Fibroblast of mammary gland (primary cell): ENCODE data around the gene PPP1R3C.

ENCODE experiments used
- DNase-seq: peaks from one replicate; pipeline ENCODE4 v3.0.0-alpha.2; 2010; ENCODE audit warnings: low read depth
- H3K4me3 ChIP-seq: 2 replicates; pipeline ENCODE4 v1.5.1; 2011; ENCODE audit warnings: low read depth, mild to moderate bottlenecking, low read length, moderate library complexity; ENCODE audit not compliant: control insufficient read depth
- CTCF ChIP-seq: conservative IDR thresholded peaks from 2 replicates; pipeline ENCODE4 v1.5.1; 2011; ENCODE audit warnings: low read depth, low read length, inconsistent platforms; ENCODE audit not compliant: control insufficient read depth, insufficient read depth

PPP1R3C gene

DNA sequence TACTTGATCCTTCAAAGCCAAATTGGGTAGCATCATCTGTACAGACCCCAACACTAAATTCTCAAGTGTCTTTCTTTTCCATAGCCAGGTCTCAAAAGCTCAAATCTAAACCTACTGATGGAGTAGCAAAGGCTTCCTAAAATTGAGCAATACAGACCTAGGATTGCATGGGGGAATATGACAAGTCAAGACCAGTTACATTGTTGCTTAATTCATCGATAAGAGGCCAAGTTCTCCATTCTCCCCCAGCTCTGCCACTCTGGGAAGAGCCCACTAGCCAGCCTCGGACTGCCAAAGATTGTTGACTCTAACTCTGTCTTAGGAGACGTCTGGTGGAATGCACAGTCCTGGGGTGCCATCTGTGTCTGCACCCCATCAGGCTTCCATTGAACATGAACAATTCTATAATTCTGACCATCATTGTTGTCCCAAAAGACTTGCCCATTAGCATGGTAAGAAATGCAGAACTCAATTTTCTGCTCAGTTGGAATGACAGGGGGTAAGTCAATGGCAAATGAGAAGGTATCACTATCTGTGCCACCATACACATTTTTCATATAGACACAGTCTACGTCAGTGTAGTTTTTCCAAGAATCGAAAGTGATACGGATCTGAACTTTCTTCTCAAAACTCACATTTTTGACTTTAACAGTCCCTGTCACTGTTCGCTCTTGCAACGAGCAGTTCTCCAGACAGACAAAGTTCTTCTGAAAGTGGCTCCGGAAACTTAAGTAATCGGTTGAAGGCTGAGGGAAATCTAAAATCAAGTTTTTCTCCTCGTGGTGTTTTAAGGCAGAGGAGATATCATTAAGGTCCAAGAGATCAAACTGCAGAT is 2.9 kb downstream of the PPP1R3C start:
- no peak for DNase-seq
- no peak for TF ChIP-seq CTCF
- no peak overlapping the region for H3K4me3 ChIP-seq

- DNase-seq: no peak
- no peak for TF ChIP-seq CTCF
- H3K4me3 ChIP-seq: no peak overlapping the region
Measured at GRCh38 chr10:91628383-91628782, 4.5 kb downstream of the PPP1R3C start.

DNA sequence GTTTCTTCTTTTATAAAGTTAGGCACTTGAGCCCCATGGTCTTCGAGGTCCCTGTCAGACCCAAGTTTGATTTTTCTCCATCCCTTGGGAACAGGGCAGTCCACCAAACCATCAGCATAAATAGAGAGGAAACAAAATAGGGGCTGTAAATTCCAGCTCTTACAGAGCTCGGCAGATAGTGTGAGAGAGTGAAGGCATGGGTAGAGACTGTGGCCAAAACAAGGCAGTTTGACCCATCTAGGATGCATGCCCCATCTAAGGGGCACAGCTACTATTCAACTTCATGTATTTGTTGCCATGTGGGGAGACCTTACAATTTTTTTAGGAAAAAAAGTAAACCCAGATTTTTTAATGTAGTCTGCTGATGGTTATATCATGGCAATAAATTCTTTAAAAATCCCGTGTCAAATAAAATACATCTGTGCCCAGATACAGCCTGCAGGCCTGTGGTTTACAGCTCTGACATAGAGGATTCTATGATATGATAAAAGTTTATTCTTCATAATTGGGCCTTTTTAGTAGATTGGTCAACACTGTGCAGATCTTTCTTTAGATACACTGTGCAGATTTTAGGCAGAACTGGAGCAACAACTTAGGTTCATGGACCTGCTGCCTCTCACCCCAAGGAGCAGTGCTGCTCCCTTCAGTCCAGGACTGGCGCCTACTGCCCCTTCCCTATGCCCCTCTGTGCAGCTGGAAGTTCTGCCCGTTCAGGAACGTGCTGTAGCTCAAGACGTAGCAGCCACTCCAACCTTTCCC is 5.3 kb downstream of the PPP1R3C start:
- no peak overlapping the region for H3K4me3 ChIP-seq
- TF ChIP-seq CTCF: no peak
- no peak for DNase-seq

DNA sequence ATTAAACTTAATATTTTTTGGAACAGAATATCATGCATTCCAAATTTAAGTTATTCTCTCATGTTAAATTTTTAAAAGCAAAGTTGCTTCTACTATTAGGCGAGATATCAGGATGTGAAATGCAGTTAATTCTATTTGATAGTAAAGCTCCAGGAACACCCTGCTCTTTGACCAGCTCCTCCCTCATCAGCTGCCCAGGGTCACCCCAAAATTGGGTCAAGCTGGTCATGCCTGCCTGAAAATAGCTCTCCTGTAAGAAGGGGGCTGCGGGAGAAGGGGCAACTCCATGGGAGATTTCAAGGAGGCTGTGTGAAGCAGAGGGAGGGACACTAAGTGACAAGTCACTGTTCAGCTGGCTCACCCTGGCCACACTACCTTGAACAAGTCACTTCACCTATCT is 5.9 kb downstream of the PPP1R3C start:
- no peak for TF ChIP-seq CTCF
- no peak for DNase-seq
- H3K4me3 ChIP-seq: no peak overlapping the region

GRCh38 chr10:91624633-91625032 is 8.2 kb downstream of the PPP1R3C start:
- TF ChIP-seq CTCF: no peak
- H3K4me3 ChIP-seq: no peak overlapping the region
- no peak for DNase-seq

DNA sequence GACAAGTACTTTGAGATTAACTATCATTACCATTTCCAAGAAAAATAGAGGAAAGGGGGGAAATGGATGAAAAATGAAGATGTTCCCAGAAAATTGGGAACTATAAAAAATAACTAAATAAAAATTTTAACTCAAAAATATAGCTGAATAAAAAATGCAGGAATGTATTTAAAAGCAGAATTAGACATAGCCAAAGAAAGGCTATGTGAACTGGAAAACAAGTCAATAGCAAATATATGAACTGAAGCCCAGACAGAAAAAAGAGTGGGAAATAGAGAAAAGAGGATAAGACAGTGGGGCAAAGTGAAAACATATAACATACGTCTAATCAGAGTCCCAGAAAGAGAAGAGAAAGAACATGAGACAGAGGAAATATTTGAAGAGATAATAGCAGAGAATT is 10.3 kb downstream of the PPP1R3C start:
- no peak overlapping the region for H3K4me3 ChIP-seq
- no peak for TF ChIP-seq CTCF
- DNase-seq: no peak
